Heart left ventricle (tissue), 13 donors: ENCODE measurements around the gene NFXL1.

Experiments
- POLR2A ChIP-seq, 2 donors: fragments of 450-650 bp; IDR thresholded peaks; one replicate each; pipeline ENCODE4 v1.6.1; 2017; ENCODE audit warnings: antibody characterized with exemption in 2 of 2, mild to moderate bottlenecking in 2 of 2, moderate library complexity in 2 of 2
- TF ChIP-seq, protein P1 (sequence below), 12 donors: fragments of 200-600 bp; sonication (generic) in 4 of 12; IDR thresholded peaks; one replicate each; pipeline versions ENCODE4 v1.5.0 to v1.8.0; 2018 to 2022; ENCODE audit warnings: antibody characterized with exemption in 12 of 12, mild to moderate bottlenecking in 5 of 12
- donor health status: ischemic (EF 13 %, LVEDD 7.1; RV severe dilation, severe dysfunction).
- donor health status: DM: no; HTN: yes; CAD: no.
- donor health status: DM: no; HTN: no; CAD: no.
- donor health status: ischemic (EF 25% LVEDD 6.9; RV normal size, moderate dysfunction).
- donor health status: ischemic (EF 25% LVEDD 5.7; RV mildly dilated, moderate dysfunction).
- donor health status: ischemic (EF 35%, LVEDD 5.7; RV mildly dilated, moderate dysfunction).
- donor health status: nonischemic (EF 11% LVEDD 7.7; RV severe dilation, severe dysfunction).
- donor health status: DM: yes; HTN: yes; CAD: no.
- donor health status: PGD.
- donor health status: ischemic (EF 29% LVEDD 5.4; RV normal size, mild dysfunction).
- donor health status: nonischemic (EF 23%, LVEDD 6.1; RV moderate dilation, normal function).

DNA sequence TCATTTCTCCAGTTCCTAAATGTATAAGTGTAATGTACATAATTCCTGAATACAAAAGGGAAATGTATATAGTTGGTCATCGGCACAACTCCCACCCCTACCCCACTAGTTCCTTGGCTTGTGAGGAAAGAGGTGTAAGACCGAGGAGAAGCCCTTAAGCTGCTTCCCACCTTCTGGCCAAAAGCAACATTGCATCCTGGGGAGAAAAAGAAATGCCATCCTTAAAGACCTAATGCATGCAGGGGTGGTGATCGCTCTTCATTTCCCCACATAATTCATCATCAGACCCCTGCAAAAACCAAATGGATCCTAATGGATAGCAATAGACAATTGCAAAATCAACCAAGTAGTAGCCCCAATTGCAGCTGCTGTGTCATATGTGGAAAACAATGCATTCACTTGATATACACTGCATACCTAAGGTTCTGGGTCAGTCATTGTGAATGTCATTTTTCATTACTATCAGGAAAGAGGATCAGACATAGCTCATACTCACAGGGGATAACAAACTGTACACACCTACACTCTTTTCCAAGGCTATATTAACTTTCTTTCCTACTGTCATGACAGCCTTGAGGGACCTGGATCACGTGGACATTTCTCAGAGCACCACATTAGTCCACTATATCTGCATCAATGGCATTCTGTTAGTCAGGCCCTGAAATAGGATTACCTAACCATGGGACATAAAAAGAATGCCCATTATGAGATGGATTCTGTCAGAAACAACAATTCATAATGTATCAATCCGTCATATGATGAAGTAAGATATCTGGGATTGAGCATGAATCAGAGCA, 31.7 kb upstream of the NFXL1 start:
- TF ChIP-seq, protein P1, sequence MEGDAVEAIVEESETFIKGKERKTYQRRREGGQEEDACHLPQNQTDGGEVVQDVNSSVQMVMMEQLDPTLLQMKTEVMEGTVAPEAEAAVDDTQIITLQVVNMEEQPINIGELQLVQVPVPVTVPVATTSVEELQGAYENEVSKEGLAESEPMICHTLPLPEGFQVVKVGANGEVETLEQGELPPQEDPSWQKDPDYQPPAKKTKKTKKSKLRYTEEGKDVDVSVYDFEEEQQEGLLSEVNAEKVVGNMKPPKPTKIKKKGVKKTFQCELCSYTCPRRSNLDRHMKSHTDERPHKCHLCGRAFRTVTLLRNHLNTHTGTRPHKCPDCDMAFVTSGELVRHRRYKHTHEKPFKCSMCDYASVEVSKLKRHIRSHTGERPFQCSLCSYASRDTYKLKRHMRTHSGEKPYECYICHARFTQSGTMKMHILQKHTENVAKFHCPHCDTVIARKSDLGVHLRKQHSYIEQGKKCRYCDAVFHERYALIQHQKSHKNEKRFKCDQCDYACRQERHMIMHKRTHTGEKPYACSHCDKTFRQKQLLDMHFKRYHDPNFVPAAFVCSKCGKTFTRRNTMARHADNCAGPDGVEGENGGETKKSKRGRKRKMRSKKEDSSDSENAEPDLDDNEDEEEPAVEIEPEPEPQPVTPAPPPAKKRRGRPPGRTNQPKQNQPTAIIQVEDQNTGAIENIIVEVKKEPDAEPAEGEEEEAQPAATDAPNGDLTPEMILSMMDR (IDR thresholded peaks at IDR 0.05): no peak
- no peak for TF ChIP-seq POLR2A (IDR thresholded peaks at IDR 0.05)
